ENCODE data around the gene ZNF592.

ZNF592 gene

DNA sequence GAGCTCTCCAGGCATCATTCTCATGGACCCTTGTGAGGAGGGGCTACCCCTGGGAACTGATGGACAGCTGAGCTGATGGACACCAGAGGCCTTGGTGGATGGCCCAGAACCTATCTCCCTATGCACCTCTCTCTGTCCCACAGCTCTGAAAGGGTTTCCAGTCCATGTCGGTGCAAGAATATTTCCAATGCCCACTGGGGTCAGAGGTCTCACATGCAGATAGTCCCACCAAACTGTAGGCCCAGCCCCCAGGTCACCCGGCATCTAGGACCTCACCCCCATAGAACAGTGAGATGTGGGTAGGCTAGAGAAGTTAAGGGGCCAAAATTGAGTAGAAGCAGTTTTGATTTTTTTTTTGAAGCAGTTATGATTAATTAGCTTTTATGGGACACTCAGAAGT, 71.4 kb downstream of the ZNF592 start:
- DNase-seq (ENCODE audit: low spot score in 2 of 2) (no peak), ATAC-seq (no peak)
- Mint-ChIP-seq H3K36me3 (peaks cover 4% of the 10 kb centered on the region), H3K4me3 (no peak overlapping the region), H3K4me1 (peaks cover 12% of the 10 kb centered on the region), H3K9me3 (no peaks in the 10 kb centered on the region), H3K27ac (no peak overlapping the region)

DNA sequence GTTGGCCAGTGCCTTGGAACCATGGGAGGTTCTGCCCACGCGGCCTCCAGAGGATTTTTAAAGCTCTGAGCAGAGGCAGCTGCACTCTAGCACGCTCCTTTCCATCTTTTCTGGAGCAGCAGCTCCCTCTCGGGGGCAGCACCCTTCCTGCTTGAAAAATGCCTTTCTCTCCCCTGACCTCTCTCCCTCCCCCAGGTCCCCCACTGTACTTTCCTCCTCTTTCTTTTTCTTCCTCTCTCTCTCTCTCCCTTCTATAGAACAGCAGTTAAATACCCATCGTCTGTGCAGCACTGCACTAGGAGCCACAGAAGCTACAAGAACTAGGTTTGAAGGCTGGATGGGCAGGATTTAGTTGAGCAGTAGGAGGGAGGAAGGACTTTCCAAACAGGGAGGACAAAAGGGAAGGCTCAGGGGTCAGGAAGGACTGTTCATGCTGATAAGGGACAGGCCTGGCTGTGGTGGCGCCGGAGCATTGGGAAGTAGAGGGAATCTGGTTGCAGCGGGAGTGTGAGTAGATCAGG, 73.2 kb downstream of the ZNF592 start:
- H3K4me1 Mint-ChIP-seq: peaks cover 9% of the 10 kb centered on the region
- H3K9me3 Mint-ChIP-seq: no peaks in the 10 kb centered on the region
- H3K36me3 Mint-ChIP-seq: peaks cover 2% of the 10 kb centered on the region
- H3K27ac Mint-ChIP-seq: no peak overlapping the region
- DNase-seq (ENCODE audit: low spot score in 2 of 2): no peak
- H3K4me3 Mint-ChIP-seq: no peak overlapping the region
- ATAC-seq: no peak

DNA sequence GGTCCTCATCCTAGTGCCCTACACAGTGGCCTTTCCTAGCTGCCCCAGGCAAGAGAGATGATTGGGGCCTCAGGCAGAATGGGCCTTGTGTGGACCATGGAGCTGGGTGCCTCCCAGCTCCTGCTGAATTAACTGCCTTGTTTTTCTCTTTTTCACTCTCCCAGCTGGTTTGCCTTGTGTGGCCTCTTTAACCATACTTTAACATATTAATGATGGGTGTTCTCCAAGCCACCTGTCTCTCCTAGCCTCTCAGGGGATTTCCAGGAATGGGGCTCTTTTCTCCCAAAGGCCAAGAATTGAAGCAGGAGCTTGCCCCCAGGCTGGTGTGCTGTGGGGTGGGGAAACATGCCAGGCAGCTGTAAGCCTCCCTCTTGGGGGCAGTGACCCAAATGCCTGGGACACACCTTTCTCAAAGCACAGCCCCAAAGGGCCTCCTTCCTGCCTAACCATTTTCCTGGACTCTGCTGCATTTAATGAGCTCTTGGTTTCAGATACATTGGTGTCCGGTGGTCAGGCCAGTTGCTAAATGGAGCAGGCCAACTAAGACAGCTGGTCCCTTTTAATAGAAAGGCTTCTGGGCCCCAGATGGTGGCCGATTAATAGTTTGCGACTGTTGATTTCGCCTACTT, 74.4 kb downstream of the ZNF592 start:
- ATAC-seq: no peak

DNA sequence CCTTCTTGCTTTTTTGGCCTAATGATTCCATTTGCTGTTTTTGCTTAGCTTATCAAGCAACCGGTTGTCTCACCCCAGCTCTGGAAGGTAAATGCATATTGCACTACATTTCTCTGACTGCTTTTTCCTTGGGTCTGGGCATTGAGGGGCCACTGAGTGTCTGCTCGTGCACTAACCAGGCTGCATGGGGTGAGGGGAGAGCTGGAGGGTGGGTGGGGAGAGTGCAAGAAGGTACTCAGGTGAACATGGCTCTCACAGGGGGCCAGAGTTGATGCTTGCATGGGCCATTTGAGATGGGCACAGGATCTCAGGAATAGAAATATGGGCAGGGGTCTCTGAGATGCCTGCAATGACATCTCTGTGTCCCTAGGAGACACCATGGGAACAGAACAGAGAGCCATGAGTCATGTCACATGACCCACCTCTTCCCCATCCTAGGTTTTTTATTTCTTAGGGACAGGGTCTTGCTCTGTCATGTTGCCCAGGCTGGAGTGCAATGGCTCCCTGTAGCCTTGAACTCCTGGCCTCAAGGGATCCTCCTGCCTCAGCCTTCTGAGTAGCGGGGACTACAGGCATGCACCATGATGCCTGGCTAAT, 75.0 kb downstream of the ZNF592 start:
- DNase-seq (ENCODE audit: low spot score in 2 of 2) (no peak), ATAC-seq (no peak)
- no peaks in the 10 kb centered on the region for H3K9me3 Mint-ChIP-seq
- no peaks in the 10 kb centered on the region for H3K4me1 Mint-ChIP-seq
- no peaks in the 10 kb centered on the region for H3K36me3 Mint-ChIP-seq
- no peak overlapping the region for H3K4me3 Mint-ChIP-seq
- H3K27ac Mint-ChIP-seq: no peak overlapping the region

More for the DNA sequence above, 74.4 kb downstream of the ZNF592 start:
- DNase-seq (ENCODE audit: low spot score in 2 of 2): no peak
- H3K4me3 Mint-ChIP-seq: no peak overlapping the region
- H3K36me3 Mint-ChIP-seq: no peaks in the 10 kb centered on the region
- H3K9me3 Mint-ChIP-seq: no peaks in the 10 kb centered on the region
- H3K27ac Mint-ChIP-seq: no peak overlapping the region
- H3K4me1 Mint-ChIP-seq: peaks cover 6% of the 10 kb centered on the region

DNA sequence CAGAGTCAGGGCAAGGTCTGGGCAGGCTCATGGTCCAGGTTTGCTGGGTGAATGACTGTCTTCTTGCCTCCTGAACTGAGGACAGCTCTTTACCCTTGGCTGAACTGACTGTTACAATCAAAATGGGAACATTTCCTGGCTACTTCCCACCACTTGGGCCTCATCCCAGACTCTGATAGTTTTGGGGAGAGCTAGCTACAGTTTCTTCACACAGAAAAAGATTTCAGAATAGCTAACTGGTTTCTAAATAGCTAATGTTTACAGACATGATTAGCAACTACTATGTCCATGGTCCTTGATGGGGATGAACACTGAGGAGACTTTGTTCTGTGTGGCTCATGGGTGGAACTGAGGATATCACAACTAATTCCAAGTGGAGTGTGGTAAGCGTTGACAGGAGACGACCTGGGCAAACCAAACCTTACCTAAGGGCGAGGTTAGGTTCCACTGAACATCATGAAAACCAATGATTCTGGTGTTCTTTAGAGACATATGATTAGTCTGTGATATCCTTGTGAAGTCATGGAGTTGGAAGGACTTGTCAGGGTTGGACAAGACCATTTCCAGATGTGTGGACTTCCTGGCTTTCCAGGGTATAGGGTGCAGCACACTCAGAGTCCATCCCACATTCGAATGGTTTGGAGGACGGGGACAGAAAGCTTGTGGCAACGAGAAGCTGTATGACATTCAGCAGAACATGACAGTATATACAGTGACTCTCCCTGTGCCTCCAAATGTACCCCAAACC, 76.0 kb downstream of the ZNF592 start:
- Mint-ChIP-seq H3K9me3 (no peaks in the 10 kb centered on the region), H3K36me3 (no peaks in the 10 kb centered on the region), H3K27ac (peak overlapping the region; percentile 46), H3K4me3 (no peak overlapping the region), H3K4me1 (no peaks in the 10 kb centered on the region)
- ATAC-seq (no peak), DNase-seq (ENCODE audit: low spot score in 2 of 2) (no peak)

DNA sequence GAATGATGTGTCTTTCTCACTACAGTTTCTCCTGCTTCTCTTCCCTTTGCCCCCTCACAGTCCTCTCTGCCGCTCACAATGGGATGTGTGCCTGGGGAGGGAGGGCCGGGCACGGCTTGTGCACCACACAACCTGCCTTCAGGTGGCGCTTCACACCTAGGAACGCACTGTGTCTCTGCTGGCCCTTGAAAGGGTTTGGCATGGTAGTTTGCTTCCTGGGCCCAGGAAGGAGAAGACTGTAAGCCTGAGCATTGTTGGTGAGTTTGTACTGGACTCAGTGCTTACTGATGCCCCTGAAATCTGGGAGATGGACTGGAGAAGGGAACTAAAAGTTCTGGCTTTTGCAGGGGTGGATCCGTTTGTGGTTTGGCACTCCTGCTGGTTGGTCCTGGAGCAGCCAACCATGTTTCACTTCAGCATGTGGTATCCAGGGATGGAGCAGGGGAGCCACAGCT, 78.0 kb downstream of the ZNF592 start:
- Mint-ChIP-seq H3K27ac (no peak overlapping the region), H3K4me3 (no peak overlapping the region), H3K4me1 (no peaks in the 10 kb centered on the region), H3K36me3 (no peaks in the 10 kb centered on the region), H3K9me3 (no peaks in the 10 kb centered on the region)
- peak; percentile 46 for ATAC-seq
- no peak for DNase-seq (ENCODE audit: low spot score in 2 of 2)

DNA sequence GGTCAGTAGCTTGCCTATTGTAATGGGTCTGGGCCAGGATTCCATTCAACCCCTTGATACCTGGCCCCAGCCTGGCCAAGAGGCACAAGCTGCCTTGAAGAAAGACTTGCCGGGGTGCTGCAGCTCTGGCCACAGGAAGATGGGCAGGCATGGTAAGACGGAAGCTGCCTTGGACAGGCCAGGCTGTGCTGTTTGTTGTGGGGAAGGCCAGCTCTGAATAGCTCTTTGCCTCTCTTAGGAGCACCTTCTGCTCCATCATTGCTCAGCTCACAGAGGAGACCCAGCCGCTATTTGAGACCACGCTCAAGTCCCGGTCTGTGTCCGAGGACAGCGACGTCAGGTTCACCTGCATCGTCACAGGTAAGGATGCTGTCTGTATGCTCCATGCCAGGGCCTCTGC, 78.9 kb downstream of the ZNF592 start:
- DNase-seq (ENCODE audit: low spot score in 2 of 2) (no peak), ATAC-seq (no peak)
- H3K27ac Mint-ChIP-seq: no peak overlapping the region
- H3K36me3 Mint-ChIP-seq: no peaks in the 10 kb centered on the region
- H3K4me3 Mint-ChIP-seq: no peak overlapping the region
- H3K4me1 Mint-ChIP-seq: no peaks in the 10 kb centered on the region
- H3K9me3 Mint-ChIP-seq: no peaks in the 10 kb centered on the region

DNA sequence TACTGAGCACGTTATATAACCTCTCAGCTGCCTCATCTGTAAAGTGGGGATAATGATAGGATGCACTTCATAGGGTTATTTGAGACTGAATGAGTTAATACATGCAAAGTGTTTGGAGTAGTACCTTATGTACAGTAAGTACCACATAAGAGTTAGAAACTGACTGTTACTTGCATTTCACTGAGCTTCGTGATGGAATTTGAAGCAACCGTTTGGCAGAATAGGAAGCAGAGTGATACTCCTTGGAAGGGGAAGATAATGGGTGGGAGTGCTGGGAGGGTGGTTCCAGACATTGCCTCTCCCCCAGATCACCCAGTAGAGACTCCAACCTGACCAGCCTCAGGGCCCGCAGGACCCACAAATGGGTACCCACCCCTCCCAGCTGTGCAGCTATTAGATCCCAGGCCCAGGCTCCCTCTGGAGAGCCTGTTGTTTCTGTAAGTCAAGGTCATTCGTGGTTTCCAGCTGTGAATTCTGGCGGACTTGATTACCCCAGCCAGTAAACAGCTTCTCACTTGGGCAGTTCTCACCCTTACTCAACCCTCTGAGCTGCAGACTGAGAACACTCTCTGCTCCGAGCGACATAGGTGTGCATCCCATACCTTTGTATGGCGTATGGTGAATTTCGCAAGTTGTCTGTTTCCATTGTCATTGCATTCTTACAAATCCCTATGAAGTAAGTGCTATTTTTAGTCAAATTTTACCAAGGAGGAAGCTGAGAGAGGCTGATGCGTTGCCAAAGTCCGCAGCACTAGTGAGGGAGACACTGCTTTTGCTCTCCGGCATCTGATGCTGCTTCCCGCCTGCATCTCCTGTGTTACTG, 79.9 kb downstream of the ZNF592 start:
- no peaks in the 10 kb centered on the region for H3K9me3 Mint-ChIP-seq
- no peak overlapping the region for H3K27ac Mint-ChIP-seq
- no peak for DNase-seq (ENCODE audit: low spot score in 2 of 2)
- ATAC-seq: no peak
- no peaks in the 10 kb centered on the region for H3K4me1 Mint-ChIP-seq
- H3K36me3 Mint-ChIP-seq: no peaks in the 10 kb centered on the region
- H3K4me3 Mint-ChIP-seq: no peak overlapping the region

DNA sequence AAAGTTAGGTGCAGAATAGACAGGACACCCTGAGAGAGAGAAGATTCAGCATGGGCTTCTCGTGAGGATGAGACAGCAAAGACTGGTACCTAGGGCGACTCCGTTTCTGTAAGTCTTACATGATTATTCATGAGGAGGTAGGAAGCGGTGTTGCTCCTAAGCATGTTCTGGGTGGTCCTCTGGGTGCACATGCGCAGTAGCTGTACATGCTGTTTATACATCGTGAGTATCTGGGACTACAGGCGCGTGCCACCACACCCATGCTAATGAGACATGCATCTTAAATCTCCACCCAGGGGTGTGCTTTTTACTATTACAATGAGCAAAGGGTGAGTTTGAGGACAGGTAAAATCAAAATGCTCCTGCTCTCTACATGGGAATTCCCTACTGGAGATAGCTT, 81.0 kb downstream of the ZNF592 start:
- H3K27ac Mint-ChIP-seq: no peak overlapping the region
- H3K4me1 Mint-ChIP-seq: no peaks in the 10 kb centered on the region
- ATAC-seq (no peak), DNase-seq (ENCODE audit: low spot score in 2 of 2) (no peak)
- no peak overlapping the region for H3K4me3 Mint-ChIP-seq
- H3K9me3 Mint-ChIP-seq: no peaks in the 10 kb centered on the region
- H3K36me3 Mint-ChIP-seq: no peaks in the 10 kb centered on the region

DNA sequence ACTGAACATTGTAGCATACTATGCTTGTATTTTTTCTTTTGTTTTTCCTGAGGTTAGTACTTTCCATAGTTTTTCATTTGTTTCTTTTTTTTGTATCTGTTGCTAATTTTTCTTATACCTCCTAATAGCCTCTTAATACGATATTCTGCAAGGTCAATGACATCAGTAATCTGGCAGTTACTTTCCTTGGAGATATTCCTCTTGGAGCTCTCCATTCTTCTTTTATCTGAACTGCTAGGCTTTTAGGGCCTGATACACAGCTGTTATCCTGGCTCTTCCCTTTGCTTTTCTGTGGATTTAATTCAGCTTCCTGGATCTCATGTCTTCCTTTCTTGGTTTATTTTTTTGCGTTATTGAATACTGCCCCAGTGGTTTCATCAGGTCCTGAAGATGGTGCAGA, 81.6 kb downstream of the ZNF592 start:
- DNase-seq (ENCODE audit: low spot score in 2 of 2) (no peak), ATAC-seq (no peak)
- Mint-ChIP-seq H3K36me3 (no peaks in the 10 kb centered on the region), H3K27ac (no peak overlapping the region), H3K4me3 (no peak overlapping the region), H3K9me3 (no peaks in the 10 kb centered on the region), H3K4me1 (no peaks in the 10 kb centered on the region)

DNA sequence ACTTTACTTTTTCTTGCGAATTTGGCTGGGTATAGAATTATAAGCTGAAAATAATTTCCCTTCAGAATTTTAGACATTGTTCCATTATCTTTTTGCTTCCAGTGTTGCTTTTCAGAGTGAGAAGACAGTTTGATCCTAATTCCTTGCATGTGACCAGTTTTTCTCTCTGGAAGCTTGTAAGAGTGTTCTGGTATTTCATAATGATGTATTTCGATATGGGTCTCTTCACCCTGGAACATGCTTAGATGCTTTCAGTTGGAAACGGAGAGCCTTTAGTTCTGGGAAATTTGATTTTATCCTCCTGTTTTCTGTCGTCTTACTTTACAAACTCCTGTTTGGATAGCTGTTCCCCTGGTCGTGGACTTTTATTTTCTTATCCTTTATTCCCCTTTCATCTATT, 82.6 kb downstream of the ZNF592 start:
- ATAC-seq: no peak
- Mint-ChIP-seq H3K4me1 (no peaks in the 10 kb centered on the region), H3K36me3 (no peaks in the 10 kb centered on the region), H3K9me3 (no peaks in the 10 kb centered on the region), H3K27ac (no peak overlapping the region), H3K4me3 (no peak overlapping the region)
- no peak for DNase-seq (ENCODE audit: low spot score in 2 of 2)

DNA sequence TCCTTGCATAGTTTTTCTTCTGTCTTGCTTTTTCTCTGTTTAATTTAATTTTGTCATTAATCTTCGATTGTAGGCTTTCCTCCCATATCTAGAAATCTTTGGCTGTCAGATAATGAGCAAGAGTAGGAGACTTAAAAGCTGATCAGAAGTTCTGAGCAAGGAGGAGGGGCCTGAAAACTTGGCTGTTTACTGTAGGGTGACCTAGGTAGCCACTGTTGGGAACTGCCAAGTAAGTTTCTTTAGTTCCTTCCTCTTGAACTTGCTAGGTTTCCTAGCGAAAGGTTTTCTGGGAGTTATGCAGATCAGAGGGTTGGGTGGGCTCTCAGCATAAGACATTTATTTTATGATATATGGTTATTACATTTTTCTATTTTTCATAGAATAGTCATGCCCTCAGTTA, 83.2 kb downstream of the ZNF592 start:
- H3K4me3 Mint-ChIP-seq: no peak overlapping the region
- no peaks in the 10 kb centered on the region for H3K4me1 Mint-ChIP-seq
- ATAC-seq (no peak), DNase-seq (ENCODE audit: low spot score in 2 of 2) (no peak)
- H3K27ac Mint-ChIP-seq: no peak overlapping the region
- no peaks in the 10 kb centered on the region for H3K9me3 Mint-ChIP-seq
- no peaks in the 10 kb centered on the region for H3K36me3 Mint-ChIP-seq

DNA sequence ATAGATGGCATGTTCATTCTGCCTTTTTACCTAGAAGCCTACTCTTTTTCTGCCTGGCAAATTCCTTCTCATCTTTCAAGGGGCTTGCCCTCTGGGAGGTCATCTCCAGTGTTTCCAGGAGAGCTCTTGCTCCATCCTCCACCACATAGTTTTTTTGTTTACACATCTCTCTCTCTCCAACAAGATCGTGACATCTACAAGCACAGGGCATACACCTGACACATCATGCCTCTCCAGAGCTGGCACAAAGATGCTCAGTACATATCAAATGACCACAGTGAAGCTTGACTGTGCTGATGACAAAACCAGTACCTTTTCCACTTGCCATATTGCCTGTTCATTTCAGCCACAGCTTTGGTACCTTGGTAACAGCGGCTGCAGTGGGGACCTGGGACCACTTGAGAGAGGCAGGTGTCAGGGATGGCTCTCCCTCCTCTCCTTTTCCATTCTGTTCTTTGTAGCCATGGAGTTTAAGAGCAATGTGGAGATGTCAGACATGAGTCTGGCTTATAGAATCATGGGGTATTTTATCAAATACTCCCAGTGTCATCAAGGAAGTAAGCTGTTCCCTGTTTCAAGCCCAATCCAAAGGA, 84.2 kb downstream of the ZNF592 start:
- DNase-seq (ENCODE audit: low spot score in 2 of 2): no peak
- no peaks in the 10 kb centered on the region for H3K9me3 Mint-ChIP-seq
- H3K4me1 Mint-ChIP-seq: no peaks in the 10 kb centered on the region
- no peaks in the 10 kb centered on the region for H3K36me3 Mint-ChIP-seq
- no peak for ATAC-seq
- no peak overlapping the region for H3K27ac Mint-ChIP-seq
- H3K4me3 Mint-ChIP-seq: no peak overlapping the region

DNA sequence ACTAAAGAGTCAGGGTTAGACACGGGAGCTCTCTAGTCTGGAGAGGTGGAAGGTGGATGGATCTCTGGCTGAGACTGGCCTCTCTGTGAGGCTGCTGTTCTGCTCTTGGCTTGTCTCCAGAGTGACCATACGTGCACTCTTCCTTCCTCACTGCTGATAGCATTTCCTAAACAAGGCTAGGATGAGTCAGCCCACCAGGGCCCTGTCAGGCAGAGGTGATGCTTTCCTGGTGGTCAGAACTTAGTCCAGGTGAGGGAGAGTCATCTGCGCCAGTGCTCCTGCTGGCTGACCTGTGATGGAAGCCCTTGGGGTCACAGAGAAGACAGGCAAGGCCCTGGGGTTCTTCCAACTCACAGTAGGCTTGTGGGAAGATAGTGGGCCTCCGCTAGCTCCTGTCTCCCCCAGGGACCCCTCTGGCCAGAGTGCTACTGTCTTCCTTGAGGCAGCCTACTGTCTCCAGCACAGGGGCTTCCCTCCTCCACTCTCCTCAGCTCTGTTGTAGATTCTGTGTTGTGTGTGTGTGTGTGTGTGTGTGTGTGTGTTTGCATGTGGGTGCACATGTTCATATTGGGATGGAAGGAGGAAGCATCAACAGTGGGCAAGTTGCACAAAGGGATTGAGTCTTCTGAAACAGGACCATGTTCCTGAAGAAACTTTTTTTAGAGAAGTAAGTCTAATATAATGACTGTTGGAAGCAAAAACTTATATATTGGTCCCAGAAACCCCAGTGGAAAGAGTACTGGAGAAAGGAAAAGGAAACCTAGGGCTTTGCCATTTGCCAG, 85.2 kb downstream of the ZNF592 start:
- ATAC-seq (no peak), DNase-seq (ENCODE audit: low spot score in 2 of 2) (no peak)
- Mint-ChIP-seq H3K4me1 (no peaks in the 10 kb centered on the region), H3K4me3 (no peak overlapping the region), H3K36me3 (no peaks in the 10 kb centered on the region), H3K9me3 (no peaks in the 10 kb centered on the region), H3K27ac (no peak overlapping the region)

All from stimulated activated effector memory CD8-positive, alpha-beta T cell treated with anti-CD3 and anti-CD28 coated beads, Interleukin-12 subunit alpha, Interleukin-12 subunit beta, amount 100 ng/mL, for 72 hours (primary cell).